ENCODE measurements around the gene UBE2L3.

DNA sequence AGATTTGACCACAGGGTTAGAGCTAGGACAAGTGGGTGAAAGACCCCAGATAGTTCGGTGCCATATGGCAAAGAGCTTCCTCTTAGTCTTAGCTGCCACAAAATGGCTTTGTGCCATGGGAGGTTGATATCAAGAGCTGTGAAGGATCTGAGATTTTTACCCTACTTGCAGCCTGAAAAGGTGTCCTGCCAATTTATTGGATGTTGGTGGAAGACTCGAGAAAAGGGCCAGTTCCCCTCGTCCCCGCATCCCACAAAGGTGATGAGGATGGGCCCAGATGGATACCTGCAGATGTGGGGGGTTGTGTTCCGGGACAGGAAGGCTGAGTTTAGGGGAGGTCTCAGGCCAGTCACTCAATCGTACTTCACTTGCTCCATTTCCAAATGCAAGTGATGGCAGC is 35.1 kb downstream of the UBE2L3 start:
- TF ChIP-seq, protein P1, sequence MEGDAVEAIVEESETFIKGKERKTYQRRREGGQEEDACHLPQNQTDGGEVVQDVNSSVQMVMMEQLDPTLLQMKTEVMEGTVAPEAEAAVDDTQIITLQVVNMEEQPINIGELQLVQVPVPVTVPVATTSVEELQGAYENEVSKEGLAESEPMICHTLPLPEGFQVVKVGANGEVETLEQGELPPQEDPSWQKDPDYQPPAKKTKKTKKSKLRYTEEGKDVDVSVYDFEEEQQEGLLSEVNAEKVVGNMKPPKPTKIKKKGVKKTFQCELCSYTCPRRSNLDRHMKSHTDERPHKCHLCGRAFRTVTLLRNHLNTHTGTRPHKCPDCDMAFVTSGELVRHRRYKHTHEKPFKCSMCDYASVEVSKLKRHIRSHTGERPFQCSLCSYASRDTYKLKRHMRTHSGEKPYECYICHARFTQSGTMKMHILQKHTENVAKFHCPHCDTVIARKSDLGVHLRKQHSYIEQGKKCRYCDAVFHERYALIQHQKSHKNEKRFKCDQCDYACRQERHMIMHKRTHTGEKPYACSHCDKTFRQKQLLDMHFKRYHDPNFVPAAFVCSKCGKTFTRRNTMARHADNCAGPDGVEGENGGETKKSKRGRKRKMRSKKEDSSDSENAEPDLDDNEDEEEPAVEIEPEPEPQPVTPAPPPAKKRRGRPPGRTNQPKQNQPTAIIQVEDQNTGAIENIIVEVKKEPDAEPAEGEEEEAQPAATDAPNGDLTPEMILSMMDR (IDR thresholded peaks at IDR 0.05), result no peak
- TF ChIP-seq EP300 (IDR thresholded peaks at IDR 0.05), result no peak
- no peak for TF ChIP-seq POLR2A (IDR thresholded peaks at IDR 0.05)

All from sigmoid colon (tissue), 4 donors.